HG02588 (cell line): ENCODE data around the gene MMS22L.

Experiments used
- ATAC-seq: cut with Tn5 transposase; IDR thresholded peaks from one replicate; pipeline ENCODE4 v1.9.1; 2021; ENCODE audit warnings: mild to moderate bottlenecking, moderate library complexity; ENCODE audit not compliant: unreplicated experiment

The MMS22L gene

DNA sequence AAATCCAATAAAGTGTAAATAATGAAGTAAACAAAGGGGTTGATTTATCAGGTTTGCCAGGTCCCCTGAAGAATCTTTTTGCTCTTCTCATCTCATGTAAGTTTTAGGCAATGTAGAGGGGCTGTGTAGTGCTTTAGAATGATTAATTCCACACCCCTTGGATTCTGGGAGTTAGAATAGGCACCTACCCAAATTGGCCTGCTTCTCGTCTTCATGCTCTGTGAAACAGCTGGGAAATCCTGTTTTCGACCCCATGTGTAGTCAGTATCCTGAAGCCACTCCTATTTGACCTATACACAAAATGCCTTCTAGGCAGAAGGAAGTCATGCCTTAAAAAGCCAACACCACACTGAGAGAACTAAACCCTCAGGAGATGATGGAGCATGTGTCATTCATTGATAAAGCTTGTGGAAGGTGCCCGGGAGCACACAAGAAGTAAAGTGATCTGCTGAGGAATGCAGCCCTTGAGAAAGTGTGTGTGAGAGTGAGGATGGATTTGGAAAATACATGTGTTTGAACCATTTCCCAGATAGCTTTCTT is 187.6 kb downstream of the MMS22L start:
- ATAC-seq = no peak

DNA sequence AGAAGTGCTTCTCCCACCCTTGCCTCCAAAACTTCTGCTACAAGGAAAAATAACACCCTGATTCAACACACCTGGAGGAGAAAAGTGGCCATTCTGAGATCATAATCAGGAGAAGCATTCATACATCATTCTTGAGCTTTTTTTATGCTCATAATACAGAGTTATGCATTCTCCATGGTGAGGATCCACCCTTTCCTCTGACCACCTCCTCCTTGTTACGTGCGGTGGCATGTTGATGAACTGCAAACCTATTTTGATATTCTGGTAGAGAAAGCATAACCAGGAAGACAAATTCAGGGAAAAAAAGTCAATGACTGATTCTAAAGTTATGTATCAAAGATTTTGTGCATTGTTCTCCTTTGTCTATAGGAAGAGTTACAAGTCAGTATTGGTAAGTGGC is 188.6 kb downstream of the MMS22L start:
- no peak for ATAC-seq

DNA sequence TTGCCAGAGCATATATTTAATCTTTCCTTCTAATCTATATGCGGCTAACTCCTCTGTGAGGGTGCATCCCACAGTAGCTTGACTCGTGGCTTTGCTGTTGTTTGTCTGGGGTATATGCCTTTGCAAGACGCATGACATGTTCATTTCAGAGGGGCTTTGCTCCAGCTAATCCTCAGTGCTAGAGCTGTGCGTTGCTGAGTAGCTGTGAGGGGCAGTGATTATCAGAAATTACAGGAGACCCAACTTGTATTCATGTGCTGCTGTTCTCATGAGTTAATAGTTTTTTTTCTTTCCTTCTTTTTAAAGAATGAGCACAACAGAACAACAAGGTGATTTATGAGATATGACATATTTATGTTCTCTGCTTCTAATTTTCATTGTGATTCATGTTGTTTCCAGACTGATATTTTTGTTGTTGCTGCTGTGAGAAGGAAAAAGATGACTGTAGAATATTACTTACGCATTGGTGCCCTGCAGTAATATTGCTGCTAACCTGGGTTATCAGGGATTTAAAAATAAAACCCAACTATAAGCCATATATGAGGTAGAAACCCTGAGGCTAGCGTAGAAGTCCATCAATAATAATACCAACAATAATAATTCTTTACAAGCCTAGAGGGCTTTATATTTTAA is 190.2 kb downstream of the MMS22L start:
- no peak for ATAC-seq
